ENCODE measurements around the gene ABHD8.
A peak's percentile ranks its signal among the peaks of the same experiment; 100 is the strongest.

Gene ABHD8

DNA sequence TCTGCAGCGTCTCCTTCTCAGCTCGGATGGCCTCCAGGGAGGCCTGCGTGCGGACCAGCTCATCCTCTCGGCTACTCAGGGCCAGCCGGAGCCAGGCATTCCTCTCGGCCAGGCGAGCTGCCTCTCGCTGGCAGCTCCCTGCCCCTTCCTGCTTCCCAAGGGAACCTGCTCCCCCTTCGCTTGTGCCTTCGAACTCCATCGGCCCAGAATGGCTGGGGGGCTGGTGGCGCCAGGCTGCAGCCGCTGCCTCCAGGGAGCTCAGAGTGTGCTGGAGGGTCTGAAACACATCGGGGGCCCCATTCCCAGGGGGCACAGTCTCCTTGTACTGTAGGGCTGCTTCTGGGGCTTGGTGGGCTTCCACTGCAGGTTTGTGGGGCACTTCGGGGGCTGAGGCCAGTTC, 40.7 kb downstream of the ABHD8 start:
- DNase-seq: no peak

DNA sequence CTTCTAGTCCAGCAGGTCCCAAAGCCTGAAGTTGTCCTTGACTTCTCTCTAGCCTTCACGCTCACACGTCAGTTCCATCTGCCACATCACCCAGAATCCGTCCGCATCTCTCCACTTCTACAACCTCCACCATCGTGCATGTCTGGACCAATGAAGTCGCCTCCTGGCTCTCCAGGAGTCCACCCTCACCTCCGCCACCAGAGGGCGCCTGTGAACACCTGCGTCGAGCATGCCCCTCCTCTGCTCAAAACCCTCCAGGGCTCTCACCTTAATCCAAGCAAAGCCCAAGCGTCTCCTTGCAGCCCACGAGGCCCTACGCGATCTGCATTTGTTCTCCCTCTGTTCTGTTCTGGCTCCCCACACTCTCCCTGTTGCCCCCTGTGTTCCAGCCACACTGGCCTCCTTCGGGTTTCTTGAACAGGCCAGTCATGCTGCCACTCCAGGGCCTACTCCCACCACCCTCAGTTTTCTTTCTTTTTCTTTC, 42.3 kb downstream of the ABHD8 start:
- DNase-seq: peak; percentile 90

DNA sequence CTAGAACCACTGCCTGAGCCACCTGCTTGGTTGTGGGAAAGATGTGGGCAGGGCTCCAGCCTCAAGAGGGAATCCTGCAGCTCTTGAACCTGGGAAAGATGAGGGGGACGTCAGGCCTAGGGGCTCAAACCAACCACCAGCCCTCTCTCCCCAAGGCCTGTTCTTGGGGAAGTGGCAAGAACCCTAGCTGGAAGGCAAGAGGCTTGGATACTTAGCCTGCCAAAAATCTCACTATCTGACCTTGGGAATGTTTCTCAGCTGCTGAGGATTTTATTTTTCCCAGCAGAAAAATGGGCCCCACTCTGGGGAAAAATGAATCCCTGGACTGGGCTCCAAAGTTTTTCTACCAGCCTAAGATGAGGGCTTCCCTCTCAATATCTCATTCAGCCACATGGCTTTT, 43.3 kb downstream of the ABHD8 start:
- no peak for DNase-seq

DNA sequence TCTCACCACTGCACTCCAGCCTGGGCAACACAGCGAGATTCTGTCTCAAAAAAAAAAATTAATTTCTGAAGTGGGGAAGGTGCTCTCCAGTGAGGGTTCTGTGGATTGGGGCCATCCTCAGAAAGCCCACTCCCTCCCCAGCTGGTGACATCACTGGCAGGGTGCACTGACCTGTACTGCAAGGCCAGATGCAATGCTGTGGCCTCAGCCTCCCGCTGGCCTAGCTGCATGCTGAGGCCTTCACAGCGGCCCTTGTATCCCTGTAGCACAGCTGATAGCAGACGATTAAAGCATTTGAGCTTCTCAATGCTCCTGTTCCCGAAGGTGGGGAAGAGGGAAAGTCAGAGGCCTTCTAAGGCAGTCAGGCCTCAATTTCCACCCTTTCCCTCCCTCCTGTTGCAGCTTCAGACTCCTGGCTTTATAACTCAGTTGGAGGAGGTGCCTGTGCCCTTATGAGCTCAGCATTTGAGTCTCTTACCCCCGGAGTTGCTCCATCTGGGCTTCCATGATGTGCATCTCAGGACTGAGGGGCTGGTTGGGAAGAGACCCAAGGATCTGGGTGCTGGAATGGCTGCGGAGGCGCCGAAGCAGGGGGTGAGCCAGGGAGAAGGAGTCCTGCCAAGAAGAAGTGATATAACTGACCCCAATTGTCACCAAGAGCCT, 44.0 kb downstream of the ABHD8 start:
- DNase-seq: no peak

DNA sequence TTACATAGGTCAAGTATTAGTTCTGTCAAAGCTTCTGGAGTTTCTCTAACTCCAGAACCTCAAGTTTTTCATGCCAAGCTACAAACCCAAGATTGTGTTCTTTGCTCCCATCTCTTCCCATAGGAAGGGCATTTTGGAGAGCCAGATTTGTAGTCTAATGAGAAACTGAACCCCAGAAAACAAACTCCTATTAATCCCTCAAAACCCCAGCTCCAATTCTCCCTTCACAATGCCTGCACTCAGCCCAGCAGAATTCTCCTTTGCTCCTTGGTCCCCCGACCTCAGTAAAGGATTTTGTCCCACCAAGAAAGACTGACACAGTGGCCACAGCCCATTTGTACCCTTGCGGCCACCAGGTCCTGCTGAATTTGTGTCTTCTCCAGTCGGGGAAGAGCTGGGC, 47.1 kb downstream of the ABHD8 start:
- no peak for DNase-seq

DNA sequence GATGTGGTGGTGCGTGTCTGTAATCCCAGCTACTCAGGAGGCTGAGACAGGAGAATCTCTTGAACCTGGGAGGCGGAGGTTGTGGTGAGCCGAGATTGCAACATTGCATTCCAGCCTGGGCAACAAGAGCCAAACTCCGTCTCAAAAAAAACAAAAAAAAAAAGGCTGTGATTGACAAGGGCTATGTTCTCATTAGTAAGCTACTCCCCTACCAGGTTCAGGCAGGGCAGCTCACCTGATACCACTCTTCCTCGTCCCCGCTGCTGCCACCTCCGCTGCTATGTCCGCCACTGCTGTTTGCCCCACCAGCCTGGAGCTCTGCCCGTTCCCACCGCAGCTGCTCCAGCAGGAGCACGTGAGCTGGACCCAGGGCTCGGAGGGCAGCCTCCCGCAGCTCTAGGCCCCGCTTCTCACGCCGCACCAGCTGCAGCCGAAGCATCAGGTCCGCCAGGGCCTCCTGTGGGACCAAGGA, 48.0 kb downstream of the ABHD8 start:
- no peak for DNase-seq

DNA sequence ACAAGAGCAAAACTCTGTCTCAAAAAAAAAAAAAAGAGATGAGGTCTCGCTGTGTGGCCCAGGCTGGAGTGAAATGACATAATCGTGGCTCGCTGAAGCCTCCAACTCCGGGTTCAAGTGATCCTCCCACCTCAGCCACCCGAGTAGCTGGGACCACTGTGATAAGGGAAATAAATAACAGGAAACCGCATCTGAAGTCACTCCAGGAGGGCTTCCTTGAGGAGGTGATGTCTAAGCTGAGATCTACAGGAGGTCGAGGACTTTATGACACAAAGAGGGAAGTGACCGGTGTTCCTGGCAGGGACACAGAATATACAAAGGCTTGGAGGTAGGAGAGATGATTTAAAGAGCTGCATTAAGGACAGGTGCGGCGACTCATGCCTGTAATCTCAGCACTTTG, 48.6 kb downstream of the ABHD8 start:
- DNase-seq: no peak

DNA sequence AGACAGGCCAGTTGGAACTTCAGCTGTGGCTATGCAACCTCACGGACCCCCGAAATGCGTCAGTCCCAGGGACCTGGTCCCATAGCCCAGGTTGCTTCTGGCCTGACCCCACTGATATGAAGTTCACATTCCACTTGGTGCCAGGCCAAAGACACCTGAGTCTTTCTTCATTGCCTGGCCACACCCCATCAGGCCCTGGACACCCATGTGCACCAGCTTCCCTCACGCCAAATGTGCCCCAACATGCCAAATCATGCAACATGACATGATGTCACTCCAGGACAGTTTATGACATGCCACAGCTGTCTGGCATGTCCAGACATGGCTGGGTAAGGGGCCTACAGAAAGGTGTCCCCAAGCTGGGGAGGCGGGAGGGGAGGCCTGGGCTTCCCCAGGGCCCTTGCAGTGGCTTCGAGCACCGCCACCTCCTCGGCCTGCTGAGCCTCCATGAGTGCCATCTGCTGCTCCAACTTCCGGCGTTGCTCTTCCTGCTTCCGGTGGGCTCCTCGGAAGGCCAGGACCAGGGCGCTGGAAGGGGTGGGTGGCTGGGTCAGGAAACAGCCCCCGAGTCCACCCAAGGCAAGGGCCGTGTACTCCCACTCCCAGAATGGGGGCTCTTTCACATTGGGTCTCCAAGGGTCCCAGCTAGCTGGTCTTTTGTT, 53.2 kb downstream of the ABHD8 start:
- no peak for DNase-seq

DNA sequence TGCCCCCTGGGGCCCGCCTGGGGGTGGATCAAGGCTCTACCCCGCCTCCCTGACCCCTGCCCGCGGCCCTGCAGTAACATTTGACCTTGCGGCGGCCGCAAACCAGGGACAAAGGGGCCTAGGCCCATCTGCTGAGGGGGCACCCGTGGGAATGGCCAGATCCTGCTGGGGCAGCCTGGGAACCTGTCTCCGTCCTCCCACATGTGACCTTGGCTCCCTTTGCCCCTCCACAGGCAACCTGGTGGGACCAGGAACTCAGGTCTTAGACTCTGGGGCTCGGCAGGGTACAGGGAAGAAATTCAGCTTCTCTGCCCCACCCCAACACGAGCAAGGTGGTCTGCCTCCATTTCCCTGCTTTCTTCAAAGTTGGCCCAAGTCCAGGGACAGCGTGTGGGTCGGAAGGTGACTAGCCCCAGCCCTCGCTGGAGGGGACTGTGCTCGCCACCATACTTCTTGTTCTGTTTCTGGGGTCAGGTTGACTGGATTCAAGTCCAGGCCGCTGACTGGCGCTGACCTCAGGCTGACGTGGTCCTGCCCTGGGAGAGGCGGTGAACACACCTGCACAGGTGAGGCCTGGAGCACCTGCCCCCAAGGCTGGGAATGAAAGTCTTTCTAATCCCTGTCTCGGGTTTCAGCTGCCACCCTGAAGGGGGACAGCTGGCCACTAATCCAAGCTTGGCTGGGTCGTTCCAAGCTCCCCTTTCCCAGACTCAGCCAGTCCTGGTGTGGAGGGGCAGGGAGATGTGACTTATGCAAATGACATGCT, 55.0 kb downstream of the ABHD8 start:
- no peak for DNase-seq

DNA sequence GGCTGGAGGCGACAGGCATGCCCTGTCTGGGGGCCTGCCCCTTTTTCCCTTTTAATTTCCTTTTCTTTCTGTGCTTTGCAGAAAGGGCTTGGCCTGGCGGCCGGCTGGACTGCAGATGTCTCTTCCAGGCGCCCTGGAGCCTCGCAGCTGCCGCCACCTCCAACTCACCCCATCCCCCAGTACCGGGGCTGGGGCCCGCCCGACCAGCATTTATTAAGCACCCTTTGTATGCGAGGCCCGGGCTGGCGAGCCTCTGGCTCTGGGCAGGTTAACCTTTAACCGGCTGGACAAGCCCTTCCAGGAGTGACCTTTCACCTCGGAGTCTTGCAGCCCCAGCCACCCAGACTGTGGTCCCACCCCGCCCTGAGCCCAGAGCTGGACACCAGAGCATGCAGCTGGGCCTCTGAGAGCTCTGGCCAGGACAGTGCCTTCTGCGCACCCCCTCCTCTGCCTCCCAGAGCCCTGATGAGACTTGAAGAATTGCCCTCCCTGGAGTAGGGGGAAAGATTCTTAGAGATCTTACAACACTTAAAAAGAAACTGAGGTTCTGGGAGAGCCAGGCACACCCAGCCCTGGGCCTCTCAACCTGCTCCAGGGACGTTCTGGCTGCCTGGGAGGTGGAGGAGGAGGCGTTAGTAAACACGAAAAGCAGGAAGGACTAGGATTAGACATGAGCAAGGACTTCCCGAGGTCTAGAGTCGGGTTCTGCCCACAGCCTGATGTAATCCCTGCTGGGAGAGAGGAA, 56.4 kb downstream of the ABHD8 start:
- no peak for DNase-seq

DNA sequence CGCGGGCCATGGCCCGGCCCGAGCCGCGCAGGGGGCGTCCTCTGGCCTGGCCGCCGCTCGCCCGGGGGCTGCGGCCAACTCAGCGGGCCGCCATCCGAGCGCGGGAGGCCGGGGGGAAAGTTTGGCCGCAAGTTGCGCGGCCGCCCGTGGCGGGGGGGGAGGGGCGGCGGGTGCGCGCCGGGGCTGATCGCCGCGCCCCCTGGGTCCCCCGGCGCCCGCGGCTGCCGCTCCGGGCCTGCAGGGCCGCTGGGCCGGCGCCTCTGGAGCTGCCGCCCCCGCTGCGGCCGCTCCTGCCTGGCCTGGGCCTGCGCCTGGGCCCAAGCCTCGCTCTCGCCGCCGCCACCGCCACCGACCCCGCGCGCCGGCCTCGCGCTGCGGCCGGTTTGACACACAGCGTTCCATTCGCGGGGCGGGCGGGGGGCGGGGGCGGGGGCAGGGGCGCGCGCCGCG, 57.7 kb downstream of the ABHD8 start, which contains the start of gene NR2F6:
Gene NR2F6 (minus strand): TSS at position 385 of the 450 bp plus-strand sequence. CDS start 699 bp downstream, outside the sequence.
- no peak for DNase-seq

DNA sequence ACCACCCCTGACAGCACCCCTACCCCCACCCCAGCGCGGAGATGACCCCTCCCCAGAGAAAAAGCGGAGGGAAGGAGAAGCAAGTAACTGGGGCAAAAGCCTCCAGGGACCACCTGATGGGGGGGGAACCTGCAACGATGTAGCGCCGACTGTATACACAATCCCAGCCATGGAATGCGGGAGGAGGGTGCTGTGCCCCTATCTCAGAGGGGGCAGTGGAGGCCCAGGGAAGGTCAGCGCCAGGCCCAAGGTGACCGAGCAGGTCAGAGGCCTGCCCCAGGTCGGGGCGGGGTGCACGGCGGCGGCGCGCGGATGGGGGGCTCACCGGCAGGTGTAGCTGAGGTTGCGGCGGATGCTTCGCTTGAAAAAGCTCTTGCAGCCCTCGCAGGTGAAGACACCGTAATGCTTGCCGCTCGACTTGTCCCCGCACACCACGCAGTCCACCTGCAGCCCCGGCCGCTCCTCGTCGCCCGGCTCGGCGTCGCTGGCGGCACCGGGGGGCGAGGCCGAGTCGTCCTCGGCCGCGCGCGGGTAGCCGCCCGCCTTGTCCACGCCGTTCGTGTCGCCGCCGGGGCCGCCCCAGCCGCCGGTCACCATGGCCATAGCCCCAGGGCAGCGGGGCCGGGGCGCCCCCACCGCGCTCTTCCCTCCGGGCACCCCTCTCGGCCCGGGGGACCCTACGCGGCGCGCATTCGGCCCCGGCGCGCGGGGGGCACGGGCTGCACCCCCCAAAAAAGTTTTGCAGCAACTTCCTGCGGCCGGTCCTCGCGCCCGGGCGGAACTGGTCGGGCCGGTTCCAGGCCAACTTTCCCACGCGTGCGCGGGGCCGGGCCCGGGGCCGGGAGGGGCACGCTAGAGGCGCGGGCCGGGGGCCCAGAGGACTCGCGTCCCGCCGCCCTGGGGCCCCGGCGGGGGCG, 58.3 kb downstream of the ABHD8 start:
- DNase-seq: no peak

DNA sequence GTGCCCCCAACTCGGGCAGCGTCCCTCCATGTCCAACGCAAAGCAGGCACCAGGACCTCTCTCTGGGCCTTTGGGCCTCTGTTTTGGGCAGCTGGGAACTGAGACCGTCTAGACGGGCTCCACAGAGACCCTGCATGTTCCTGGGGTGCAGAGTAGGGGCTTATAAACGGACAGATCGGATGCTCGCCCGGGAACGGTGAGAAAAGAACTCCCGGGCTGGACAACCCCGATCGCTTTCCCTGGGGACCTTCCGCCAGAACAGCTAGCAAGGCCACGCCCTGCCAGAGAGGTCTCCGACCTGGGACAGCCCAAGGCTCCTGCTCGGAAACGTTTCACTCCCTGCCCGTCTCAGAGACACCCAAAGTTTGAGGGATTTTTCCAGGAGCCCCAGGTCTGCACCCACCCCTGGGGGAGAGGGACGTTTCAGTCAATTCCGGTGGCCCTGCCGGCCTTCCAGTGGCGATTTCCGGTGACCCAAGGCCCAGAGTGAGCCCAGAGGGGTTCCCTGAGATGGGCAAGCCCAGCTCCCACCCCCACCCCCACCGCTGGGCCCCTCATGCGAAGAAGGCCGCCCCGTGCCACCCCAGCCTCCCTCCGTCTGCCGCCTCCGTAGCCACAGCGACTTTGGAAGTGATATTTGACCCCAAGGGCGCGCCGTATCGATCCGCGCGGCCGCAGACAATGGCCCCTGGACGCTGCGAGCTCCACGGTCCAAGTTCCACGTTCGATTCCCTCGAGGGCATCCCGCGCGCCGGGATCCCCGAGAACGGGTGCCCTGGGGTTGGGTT, 59.2 kb downstream of the ABHD8 start:
- no peak for DNase-seq

DNA sequence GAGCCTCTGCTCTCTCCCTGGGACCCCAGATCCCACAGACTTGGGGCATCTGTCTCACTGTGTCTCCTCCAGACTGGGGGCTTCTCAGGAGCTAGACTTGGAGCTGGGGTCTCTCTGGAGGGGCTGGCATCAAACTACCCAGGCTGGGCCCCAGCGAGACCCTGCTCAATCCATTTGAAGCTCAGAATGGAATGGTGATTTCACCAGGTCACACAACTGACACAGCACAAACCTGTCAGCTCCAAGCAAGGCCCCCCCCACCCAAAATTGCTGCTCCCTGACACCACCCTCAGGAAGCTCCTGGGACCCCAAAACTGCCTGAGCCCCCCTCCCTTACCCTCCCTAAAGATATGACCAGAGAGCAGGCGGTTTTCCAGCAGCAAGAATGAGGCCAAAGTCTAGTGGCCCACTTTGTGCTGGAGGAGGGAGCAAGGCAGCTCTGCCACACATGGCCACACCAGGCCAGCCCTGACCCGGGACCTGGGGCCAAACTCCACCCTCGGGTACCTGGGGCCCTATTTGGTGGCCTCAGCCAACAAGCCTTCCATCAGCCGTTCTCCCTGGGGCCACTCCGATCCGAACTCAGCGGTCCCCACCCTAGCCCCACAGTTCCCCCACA, 59.9 kb downstream of the ABHD8 start:
- no peak for DNase-seq

DNA sequence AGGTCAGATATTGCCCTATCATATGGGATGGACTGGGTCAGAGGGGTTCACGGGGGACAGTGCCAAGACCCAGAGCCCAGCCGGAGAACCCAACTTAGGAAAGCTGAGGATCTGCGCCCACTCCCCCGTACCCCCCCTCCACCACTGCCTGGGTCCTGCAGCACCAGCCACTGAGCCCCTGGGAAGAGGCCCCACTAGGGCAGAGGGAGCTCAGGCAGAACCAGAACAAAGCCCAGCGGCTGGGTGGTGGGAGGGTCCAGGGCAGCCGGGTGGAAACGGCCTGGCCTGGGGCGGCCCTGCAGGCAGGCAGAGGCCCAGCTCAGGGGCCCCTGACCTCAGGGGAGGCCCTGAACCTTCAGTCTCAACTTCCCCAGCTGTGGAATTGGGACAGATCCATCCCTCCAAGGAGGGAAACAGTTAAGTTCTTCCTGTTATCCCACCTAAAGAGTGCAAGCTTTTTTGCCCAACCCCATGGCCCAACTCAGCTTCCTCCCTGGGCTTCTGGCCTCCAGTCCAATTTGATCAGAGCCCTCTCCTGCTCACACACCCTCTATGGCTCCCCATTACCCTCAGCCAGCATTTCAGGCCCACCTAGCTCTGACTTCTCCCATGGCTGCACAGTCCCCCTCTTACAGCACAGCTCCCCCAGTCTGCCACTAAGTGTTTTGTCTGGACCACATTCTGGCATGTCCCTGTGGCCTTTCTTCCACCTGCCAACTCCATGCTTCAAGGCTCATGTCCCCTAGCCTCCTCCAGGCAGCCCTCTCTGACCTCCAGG, 60.6 kb downstream of the ABHD8 start:
- no peak for DNase-seq

Data from activated CD4-positive, CD25-positive, alpha-beta regulatory T cell treated with anti-CD3 and anti-CD28 coated beads, Interleukin-2, amount 50 U/mL, for 72 hours (primary cell).